DMS114 treated with DMSO at 0.1 percent for 48 hours (cell line): Measurements from ENCODE around the gene MCRS1.
A peak's percentile ranks its signal among the peaks of the same experiment; 100 is the strongest.

Experiments used
- DNase-seq: peaks from one replicate; lab custom pipeline; 2025; ENCODE audit not compliant: unreplicated experiment; lab: John Stamatoyannopoulos, UW

The MCRS1 gene

GRCh38 chr12:49583366-49584094 is 15.6 kb upstream of the MCRS1 start:
- no peak for DNase-seq

- DNase-seq: no peak
Observed at GRCh38 chr12:49582850-49583249, 14.9 kb upstream of the MCRS1 start.

- DNase-seq: no peak
Observed at GRCh38 chr12:49582201-49582600, 14.3 kb upstream of the MCRS1 start.

- DNase-seq: peak; percentile 28
Observed at GRCh38 chr12:49580572-49581535, 12.9 kb upstream of the MCRS1 start.

GRCh38 chr12:49578471-49579112 is 10.7 kb upstream of the MCRS1 start:
- no peak for DNase-seq

GRCh38 chr12:49577589-49578315 is 9.8 kb upstream of the MCRS1 start:
- DNase-seq: no peak

GRCh38 chr12:49568442-49569162 is 660 bp upstream of the MCRS1 start:
- no peak for DNase-seq

GRCh38 chr12:49567302-49567610 is 686 bp downstream of the MCRS1 start:
- no peak for DNase-seq

- DNase-seq: no peak
Observed at GRCh38 chr12:49566361-49566760, 1.6 kb downstream of the MCRS1 start.

GRCh38 chr12:49565406-49566265 is 2.3 kb downstream of the MCRS1 start:
- no peak for DNase-seq

- no peak for DNase-seq
Observed at GRCh38 chr12:49564686-49565405, 3.1 kb downstream of the MCRS1 start.

- no peak for DNase-seq
Observed at GRCh38 chr12:49563951-49564685, 3.8 kb downstream of the MCRS1 start.

- DNase-seq: no peak
Observed at GRCh38 chr12:49562831-49563230, 5.1 kb downstream of the MCRS1 start.

GRCh38 chr12:49562233-49562632 is 5.7 kb downstream of the MCRS1 start:
- no peak for DNase-seq

GRCh38 chr12:49560695-49561094 is 7.2 kb downstream of the MCRS1 start:
- no peak for DNase-seq

GRCh38 chr12:49559011-49559675 is 8.8 kb downstream of the MCRS1 start:
- no peak for DNase-seq

GRCh38 chr12:49558526-49558925 is 9.4 kb downstream of the MCRS1 start:
- DNase-seq: no peak

- DNase-seq: no peak
Observed at GRCh38 chr12:49557917-49558215, 10.1 kb downstream of the MCRS1 start.
